HK-2 (cell line): ENCODE results near the gene RETN.

ENCODE experiments used
- DNase-seq: peaks from one replicate; pipeline ENCODE4 v3.0.0-alpha.2; 2018; ENCODE audit not compliant: unreplicated experiment

The RETN gene

DNA sequence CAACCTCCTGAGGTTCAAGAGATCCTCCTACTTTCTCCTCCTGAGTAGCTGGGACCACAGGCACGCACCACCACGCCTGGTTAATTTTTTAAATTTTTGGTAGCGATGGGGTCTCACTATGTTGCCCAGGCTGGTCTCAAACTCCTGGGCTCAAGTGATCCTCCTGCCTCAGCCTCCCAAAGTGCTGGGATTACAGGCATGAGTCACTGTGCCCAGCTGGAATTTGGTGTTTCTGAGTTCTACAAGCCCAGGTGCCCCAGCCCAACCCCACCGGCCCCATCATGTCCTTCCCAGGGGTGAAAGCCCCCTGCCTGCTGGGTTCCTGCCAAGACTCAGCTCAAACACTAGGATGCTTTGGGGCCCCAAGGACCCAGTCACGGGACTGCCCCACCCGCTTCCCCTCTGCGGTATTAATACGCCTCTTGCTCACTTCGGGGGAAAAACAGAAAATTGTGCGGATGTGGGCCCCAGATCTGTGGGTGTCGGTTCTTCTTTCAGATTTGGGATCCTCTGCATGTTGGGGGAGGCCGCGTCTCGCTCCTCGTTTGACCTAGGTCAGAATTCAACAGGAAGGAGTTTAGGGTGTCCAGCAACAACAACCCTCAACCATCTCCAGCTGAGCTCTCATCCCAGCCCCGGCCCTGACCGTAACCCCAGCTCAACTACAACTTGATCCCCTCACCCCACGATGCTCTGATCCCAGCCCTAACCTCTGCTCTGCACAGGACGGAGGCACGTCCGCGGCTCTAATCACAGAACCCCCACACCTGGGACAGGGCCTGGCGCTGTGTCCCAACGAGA, 36.7 kb downstream of the RETN start:
- DNase-seq, result no peak

DNA sequence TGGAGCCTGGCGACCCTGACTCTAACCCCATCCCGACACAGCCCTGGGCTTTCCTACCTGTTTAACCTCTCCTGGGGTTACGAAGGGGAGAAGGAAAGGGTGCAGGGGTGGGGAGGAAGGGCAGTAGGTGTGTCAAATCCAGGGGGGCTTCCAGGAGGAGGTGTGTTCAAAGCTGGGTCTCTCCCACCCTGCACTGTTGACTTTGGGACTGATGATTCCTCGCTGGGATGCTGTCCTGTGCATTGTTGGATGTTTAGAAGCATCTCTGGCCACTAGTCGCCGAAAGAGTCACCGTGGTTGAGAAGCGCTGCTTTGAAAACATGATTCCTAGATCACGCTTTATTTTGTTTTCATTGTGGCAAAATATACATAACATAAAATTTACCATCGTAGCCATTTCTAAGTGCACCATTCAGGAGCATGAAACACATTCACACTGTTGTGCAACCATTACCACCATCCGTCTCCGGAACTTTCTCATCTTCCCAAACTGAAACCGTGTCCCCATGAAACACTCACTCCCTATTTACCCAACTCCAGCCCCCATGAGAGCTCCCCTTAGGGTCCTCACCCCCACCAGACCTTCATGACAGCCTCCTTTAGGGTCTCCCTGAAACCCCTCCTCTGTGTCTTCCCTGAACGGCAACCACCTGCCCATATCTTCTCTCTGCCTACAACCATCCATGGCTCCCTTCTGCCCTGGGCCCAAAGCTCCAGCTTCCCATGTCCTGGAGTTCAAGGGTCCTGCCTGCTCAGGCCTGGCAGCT, 37.5 kb downstream of the RETN start:
- DNase-seq, result no peak

- DNase-seq, result no peak
These were observed 38.2 kb downstream of the RETN start for GRCh38 chr19:7706955-7707456.

- no peak for DNase-seq
These were observed 41.1 kb downstream of the RETN start for GRCh38 chr19:7709932-7710460.

DNA sequence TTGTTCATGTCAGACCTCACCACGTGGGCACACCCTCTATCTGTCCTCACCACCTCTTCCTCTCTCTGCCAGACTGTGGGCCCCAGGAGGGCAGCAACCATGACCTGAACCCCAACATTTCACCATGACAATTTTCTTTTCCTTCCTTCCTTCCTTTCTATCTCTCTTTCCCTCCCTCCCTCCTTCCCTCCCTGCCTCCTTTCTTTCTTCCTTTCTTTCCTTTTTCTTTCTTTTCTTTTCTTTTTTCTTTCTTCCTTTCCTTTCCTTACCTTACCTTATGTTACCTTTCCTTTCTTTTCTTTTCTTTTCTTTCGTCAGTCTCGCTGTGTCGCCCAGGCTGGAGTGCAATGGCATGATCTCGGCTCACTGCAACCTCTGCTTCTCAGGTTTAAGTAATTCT, 41.8 kb downstream of the RETN start:
- DNase-seq, result no peak

DNA sequence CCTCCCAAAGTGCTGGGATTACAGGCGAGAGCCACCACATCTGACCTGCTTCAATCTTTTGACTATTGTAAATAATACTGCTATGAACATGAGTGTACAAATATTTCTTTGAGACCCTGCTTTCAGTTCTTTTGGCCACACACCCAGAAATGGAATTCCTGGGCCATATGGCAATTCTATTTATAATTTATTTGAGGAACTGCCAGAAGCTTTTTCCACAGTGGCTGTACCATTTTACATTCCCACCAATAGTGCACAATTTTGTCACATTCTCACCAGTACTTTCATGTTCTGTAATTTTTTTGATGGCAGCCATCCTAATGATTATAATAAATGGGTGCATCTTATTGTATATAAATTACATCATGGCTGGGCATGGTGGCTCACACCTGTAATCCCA, 46.8 kb downstream of the RETN start:
- DNase-seq, result no peak

- DNase-seq, result no peak
These were observed 47.9 kb downstream of the RETN start for GRCh38 chr19:7716762-7717161.

DNA sequence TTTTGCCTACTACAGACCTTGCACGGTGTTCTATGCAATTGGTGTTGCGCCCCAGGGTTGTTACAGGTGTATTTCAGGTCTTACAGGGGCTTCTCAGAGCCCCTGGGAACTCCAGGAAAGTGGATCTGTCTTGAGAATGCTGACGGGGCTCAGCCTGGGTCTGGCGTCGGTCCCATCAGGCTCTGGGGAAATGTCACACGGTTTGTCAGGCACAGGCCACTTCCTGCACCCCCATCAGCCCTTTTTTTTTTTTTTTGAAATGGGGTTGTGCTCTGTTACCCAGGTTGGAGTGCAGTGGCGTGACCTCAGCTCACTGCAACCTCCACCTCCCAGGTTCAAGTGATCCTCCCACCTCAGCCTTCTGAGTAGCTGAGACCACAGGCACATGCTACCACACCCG, 49.8 kb downstream of the RETN start:
- no peak for DNase-seq
